ENCODE data around the gene HEPN1. TPM values are rescaled to one million over a fixed set of nuclear protein-coding genes. Genes with fewer than 3 reads are reported as not detected.

The HEPN1 gene
- total and polyA plus RNA-seq, 9 of the 15 experiments (the other 6 are each of a cell fraction or from before 2014, with no cell fraction given): not detected

DNA sequence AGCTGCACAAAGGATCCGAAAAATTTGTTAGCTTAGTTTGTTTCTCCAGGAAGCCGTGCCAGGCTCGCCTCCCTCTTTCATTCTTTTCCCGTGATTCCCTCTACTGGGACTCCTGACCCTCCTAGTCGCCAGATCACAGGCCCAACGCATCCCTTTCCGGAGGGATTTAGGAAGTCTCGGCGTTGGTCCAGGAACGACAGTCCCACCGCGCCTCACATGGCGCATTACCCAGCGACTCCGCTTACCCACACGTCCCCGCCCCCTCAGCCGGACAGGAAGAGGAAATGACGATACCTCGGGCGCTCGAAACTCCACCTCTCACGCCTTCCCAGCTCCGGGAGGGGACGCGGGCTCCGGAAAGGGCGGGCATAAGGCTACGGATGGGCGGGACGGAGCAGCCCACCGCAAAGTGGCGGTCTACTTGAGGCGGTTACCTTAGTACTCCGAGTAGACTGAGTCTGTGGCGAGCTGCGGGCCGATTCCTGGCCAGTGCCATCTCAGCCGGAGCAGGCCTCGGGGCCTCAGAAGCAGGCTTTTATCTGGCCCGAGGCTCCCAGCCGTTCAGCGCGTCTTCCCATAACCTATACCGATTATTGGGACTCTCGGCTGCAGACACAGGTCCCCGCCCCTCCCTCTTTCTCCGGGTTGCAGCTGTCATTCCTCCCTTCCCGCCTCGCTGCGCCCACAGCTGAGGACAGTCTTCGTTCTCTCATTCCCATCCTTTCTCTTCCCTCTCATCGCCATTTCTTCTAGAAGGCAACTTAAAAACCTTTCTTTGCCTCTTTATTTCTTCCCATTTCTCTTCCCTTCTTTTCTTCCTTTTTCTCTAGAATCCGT is 34.9 kb downstream of the HEPN1 start, which contains the start of gene CCDC15 (continued):
- TF ChIP-seq, protein P1, sequence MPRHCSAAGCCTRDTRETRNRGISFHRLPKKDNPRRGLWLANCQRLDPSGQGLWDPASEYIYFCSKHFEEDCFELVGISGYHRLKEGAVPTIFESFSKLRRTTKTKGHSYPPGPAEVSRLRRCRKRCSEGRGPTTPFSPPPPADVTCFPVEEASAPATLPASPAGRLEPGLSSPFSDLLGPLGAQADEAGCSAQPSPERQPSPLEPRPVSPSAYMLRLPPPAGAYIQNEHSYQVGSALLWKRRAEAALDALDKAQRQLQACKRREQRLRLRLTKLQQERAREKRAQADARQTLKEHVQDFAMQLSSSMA (CRISPR knock-in tag; IDR thresholded peaks at IDR 0.05): no peak
- TF ChIP-seq ZNF24 (IDR thresholded peaks at IDR 0.05): no peak
- TF ChIP-seq, protein P2, sequence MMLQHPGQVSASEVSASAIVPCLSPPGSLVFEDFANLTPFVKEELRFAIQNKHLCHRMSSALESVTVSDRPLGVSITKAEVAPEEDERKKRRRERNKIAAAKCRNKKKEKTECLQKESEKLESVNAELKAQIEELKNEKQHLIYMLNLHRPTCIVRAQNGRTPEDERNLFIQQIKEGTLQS (IDR thresholded peaks at IDR 0.05): 0 out of 2 replicates have a peak, but pooled peaks have one; percentile 9
- TF ChIP-seq, protein P2 (CRISPR knock-in tag; conservative IDR thresholded peaks at IDR 0.05): no peak
- TF ChIP-seq KLF13 (tag; IDR thresholded peaks at IDR 0.05; ENCODE audit: borderline replicate concordance, low read depth): peak; percentile 65
- no peak for TF ChIP-seq HOXB6 (CRISPR knock-in tag; IDR thresholded peaks at IDR 0.05; ENCODE audit: borderline replicate concordance)
- TF ChIP-seq RNF2 (IDR thresholded peaks at IDR 0.05): peak; percentile 62
- TF ChIP-seq ZNF764 (CRISPR knock-in tag; IDR thresholded peaks at IDR 0.05; ENCODE audit: low read depth): no peak
- no peak for TF ChIP-seq ZKSCAN8 (CRISPR knock-in tag; IDR thresholded peaks at IDR 0.05)
- 0 out of 2 replicates have a peak, but pooled peaks have one; percentile 44 for TF ChIP-seq ATF1 (CRISPR knock-in tag; IDR thresholded peaks at IDR 0.05)
- TF ChIP-seq ATF1 (tag; IDR thresholded peaks at IDR 0.05): peak; percentile 89
- TF ChIP-seq, protein P3, sequence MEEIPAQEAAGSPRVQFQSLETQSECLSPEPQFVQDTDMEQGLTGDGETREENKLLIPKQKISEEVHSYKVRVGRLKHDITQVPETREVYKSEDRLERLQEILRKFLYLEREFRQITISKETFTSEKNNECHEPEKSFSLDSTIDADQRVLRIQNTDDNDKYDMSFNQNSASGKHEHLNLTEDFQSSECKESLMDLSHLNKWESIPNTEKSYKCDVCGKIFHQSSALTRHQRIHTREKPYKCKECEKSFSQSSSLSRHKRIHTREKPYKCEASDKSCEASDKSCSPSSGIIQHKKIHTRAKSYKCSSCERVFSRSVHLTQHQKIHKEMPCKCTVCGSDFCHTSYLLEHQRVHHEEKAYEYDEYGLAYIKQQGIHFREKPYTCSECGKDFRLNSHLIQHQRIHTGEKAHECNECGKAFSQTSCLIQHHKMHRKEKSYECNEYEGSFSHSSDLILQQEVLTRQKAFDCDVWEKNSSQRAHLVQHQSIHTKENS (CRISPR knock-in tag; IDR thresholded peaks at IDR 0.05): no peak
- TF ChIP-seq, protein P4, sequence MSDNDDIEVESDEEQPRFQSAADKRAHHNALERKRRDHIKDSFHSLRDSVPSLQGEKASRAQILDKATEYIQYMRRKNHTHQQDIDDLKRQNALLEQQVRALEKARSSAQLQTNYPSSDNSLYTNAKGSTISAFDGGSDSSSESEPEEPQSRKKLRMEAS (CRISPR knock-in tag; IDR thresholded peaks at IDR 0.05): peak; percentile 64; the same call in 1 of the 2 replicates
- TF ChIP-seq, protein P5, sequence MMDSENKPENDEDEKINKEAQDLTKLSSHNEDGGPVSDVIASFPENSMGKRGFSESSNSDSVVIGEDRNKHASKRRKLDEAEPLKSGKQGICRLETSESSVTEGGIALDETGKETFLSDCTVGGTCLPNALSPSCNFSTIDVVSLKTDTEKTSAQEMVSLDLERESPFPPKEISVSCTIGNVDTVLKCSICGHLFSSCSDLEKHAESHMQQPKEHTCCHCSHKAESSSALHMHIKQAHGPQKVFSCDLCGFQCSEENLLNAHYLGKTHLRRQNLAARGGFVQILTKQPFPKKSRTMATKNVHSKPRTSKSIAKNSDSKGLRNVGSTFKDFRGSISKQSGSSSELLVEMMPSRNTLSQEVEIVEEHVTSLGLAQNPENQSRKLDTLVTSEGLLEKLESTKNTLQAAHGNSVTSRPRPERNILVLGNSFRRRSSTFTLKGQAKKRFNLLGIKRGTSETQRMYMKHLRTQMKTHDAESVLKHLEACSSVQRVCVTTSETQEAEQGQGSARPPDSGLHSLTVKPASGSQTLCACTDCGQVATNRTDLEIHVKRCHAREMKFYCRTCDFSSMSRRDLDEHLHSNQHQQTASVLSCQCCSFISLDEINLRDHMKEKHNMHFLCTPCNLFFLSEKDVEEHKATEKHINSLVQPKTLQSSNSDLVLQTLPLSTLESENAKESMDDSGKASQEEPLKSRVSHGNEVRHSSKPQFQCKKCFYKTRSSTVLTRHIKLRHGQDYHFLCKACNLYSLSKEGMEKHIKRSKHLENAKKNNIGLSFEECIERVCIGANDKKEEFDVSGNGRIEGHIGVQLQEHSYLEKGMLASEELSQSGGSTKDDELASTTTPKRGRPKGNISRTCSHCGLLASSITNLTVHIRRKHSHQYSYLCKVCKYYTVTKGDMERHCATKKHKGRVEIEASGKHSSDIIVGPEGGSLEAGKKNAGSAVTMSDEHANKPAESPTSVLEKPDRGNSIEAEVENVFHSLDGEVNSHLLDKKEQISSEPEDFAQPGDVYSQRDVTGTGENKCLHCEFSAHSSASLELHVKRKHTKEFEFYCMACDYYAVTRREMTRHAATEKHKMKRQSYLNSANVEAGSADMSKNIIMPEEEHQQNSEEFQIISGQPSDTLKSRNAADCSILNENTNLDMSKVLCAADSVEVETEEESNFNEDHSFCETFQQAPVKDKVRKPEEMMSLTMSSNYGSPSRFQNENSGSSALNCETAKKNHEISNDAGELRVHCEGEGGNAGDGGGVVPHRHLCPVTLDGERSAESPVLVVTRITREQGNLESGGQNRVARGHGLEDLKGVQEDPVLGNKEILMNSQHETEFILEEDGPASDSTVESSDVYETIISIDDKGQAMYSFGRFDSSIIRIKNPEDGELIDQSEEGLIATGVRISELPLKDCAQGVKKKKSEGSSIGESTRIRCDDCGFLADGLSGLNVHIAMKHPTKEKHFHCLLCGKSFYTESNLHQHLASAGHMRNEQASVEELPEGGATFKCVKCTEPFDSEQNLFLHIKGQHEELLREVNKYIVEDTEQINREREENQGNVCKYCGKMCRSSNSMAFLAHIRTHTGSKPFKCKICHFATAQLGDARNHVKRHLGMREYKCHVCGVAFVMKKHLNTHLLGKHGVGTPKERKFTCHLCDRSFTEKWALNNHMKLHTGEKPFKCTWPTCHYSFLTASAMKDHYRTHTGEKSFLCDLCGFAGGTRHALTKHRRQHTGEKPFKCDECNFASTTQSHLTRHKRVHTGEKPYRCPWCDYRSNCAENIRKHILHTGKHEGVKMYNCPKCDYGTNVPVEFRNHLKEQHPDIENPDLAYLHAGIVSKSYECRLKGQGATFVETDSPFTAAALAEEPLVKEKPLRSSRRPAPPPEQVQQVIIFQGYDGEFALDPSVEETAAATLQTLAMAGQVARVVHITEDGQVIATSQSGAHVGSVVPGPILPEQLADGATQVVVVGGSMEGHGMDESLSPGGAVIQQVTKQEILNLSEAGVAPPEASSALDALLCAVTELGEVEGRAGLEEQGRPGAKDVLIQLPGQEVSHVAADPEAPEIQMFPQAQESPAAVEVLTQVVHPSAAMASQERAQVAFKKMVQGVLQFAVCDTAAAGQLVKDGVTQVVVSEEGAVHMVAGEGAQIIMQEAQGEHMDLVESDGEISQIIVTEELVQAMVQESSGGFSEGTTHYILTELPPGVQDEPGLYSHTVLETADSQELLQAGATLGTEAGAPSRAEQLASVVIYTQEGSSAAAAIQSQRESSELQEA (IDR thresholded peaks at IDR 0.05; ENCODE audit: low read depth): no peak
- TF ChIP-seq ZFP36 (IDR thresholded peaks at IDR 0.05; ENCODE audit: low read depth, low read length, partially characterized antibody): no peak

Data from K562 (cell line).